K562 (cell line): ENCODE data around the gene PUM1. TPM values are rescaled to one million over a fixed set of nuclear protein-coding genes. Genes with fewer than 3 reads are reported as not detected.

Experiments
- MTF1 ChIP-seq: fragments of 250-450 bp; sonication (Bioruptor Pico); IDR thresholded peaks from 2 replicates; pipeline ENCODE4 v1.9.0; 2021; ENCODE audit warnings: moderate library complexity, mild to moderate bottlenecking, inconsistent platforms, borderline replicate concordance
- MYC ChIP-seq, 2 experiments: fragments of 250-450 bp in 1 of 2; sonication (Bioruptor Pico) in 1 of 2; IDR thresholded peaks; 2 replicates each; pipeline versions ENCODE4 v1.5.1 to v1.6.1; 2012 to 2021; ENCODE audit warnings: low read depth in 2 of 2, borderline replicate concordance in 1 of 2, improper control_type of control experiment in 1 of 2, low read length in 1 of 2, mild to moderate bottlenecking in 1 of 2, moderate library complexity in 1 of 2
- TAF9B ChIP-seq: fragments of 450-650 bp; IDR thresholded peaks from 2 replicates; pipeline ENCODE4 v1.6.1; 2018; ENCODE audit warnings: mild to moderate bottlenecking; ENCODE audit not compliant: partially characterized antibody
- polyA plus RNA-seq, 8 experiments: library from polyadenylated mRNA; depleted of rRNA in 4 of 8; stranded (reverse) in 5 of 8; unstranded in 3 of 8; fragments of >200 nt; fragmentation: Nextera tagmentation in 2 of 8; fragmentation: Illumina TruSeq in 1 of 8; extraction: Ambion mirVana in 2 of 8; extraction: Trizol in 1 of 8; gene quantifications; 2 replicates each; pipeline versions ENCODE4 v1.2.1 to v1.2.3, GENCODE V29; 2011 to 2014; ENCODE audit warnings: inconsistent platforms in 1 of 8, missing spikeins in 1 of 8
- total RNA-seq, 7 experiments: library from RNA; depleted of rRNA in 6 of 7; stranded (reverse); fragments of >200 nt in 6 of 7; fragmentation: Illumina TruSeq in 2 of 7; extraction: Trizol in 2 of 7; gene quantifications; 2 replicates each; pipeline versions ENCODE4 v1.2.1 to v1.2.3, GENCODE V29; 2011 to 2021; ENCODE audit warnings: low replicate concordance in 1 of 7
- TF ChIP-seq, protein P1 (sequence below), 2 experiments: fragments of 450-650 bp; formaldehyde crosslinking in 1 of 2; IDR thresholded peaks; 2 replicates each; pipeline versions ENCODE4 v1.4.0 to v1.6.1; 2014 to 2020; ENCODE audit warnings: mild to moderate bottlenecking in 2 of 2, borderline replicate concordance in 1 of 2, low read depth in 1 of 2
- TF ChIP-seq, protein P2 (sequence below): fragments of 250-450 bp; sonication (Bioruptor Pico); IDR thresholded peaks from 2 replicates; pipeline ENCODE4 v1.4.0; 2020; ENCODE audit warnings: borderline replicate concordance

PUM1 gene
- total and polyA plus RNA-seq, 9 of the 15 experiments (the other 6 are each of a cell fraction or from before 2014, with no cell fraction given): 37.7 to 104 (median 55.7) TPM

DNA sequence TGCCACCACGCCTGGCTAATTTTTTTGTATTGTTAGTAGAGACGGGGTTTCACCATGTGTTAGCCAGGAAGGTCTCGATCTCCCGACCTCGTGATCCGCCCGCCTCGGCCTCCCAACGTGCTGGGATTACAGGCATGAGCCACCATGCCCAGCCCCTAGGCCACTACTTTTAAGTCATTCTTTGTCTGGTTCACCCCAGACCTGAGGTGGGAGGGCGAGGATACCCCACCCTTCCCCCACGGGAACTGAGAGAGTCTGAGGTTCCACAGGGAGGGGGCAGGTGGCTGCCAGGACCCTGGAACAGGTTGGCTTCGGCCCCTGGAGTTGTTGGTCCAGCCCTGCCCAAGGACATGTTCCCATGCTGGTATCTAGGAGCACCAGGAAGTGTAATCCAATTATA lies 149.2 kb downstream of the PUM1 start (continued):
- TF ChIP-seq, protein P1, sequence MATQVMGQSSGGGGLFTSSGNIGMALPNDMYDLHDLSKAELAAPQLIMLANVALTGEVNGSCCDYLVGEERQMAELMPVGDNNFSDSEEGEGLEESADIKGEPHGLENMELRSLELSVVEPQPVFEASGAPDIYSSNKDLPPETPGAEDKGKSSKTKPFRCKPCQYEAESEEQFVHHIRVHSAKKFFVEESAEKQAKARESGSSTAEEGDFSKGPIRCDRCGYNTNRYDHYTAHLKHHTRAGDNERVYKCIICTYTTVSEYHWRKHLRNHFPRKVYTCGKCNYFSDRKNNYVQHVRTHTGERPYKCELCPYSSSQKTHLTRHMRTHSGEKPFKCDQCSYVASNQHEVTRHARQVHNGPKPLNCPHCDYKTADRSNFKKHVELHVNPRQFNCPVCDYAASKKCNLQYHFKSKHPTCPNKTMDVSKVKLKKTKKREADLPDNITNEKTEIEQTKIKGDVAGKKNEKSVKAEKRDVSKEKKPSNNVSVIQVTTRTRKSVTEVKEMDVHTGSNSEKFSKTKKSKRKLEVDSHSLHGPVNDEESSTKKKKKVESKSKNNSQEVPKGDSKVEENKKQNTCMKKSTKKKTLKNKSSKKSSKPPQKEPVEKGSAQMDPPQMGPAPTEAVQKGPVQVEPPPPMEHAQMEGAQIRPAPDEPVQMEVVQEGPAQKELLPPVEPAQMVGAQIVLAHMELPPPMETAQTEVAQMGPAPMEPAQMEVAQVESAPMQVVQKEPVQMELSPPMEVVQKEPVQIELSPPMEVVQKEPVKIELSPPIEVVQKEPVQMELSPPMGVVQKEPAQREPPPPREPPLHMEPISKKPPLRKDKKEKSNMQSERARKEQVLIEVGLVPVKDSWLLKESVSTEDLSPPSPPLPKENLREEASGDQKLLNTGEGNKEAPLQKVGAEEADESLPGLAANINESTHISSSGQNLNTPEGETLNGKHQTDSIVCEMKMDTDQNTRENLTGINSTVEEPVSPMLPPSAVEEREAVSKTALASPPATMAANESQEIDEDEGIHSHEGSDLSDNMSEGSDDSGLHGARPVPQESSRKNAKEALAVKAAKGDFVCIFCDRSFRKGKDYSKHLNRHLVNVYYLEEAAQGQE (IDR thresholded peaks at IDR 0.05; ENCODE audit: borderline replicate concordance): no peak
- TF ChIP-seq, protein P1 (CRISPR knock-in tag; IDR thresholded peaks at IDR 0.05; ENCODE audit: low read depth): no peak
- TF ChIP-seq MTF1: no peak
- TF ChIP-seq, protein P2, sequence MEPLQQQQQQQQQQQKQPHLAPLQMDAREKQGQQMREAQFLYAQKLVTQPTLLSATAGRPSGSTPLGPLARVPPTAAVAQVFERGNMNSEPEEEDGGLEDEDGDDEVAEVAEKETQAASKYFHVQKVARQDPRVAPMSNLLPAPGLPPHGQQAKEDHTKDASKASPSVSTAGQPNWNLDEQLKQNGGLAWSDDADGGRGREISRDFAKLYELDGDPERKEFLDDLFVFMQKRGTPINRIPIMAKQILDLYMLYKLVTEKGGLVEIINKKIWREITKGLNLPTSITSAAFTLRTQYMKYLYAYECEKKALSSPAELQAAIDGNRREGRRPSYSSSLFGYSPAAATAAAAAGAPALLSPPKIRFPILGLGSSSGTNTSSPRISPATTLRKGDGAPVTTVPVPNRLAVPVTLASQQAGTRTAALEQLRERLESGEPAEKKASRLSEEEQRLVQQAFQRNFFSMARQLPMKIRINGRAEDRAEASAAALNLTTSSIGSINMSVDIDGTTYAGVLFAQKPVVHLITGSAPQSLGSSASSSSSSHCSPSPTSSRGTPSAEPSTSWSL (CRISPR knock-in tag): no peak
- no peak for TF ChIP-seq MYC (IDR thresholded peaks at IDR 0.05; ENCODE audit: low read depth, low read length)
- no peak for TF ChIP-seq MYC (CRISPR knock-in tag; IDR thresholded peaks at IDR 0.05; ENCODE audit: borderline replicate concordance, low read depth)
- no peak for TF ChIP-seq TAF9B
